Transverse colon (tissue), 4 donors: Measurements from ENCODE around the gene SLC25A13. TPM values are rescaled to one million over a fixed set of nuclear protein-coding genes. Genes with fewer than 3 reads are reported as not detected.

Experiments
- DNase-seq: peaks from one replicate; pipeline ENCODE4 v3.0.0-alpha.2; 2019
- H3K27ac ChIP-seq, 4 donors: fragments of 200-600 bp; sonication (generic); 2 replicates each; pipeline ENCODE4 v1.5.1; 2016 to 2018; ENCODE audit warnings: inconsistent platforms in 4 of 4
- H3K27me3 ChIP-seq: fragments of 200-600 bp; sonication (generic); 2 replicates; pipeline ENCODE4 v1.5.1; 2017; ENCODE audit warnings: inconsistent platforms
- H3K36me3 ChIP-seq, 4 donors: fragments of 200-600 bp; sonication (generic); 2 replicates each; pipeline ENCODE4 v1.5.1; 2017 to 2019; ENCODE audit warnings: inconsistent platforms in 4 of 4
- H3K4me1 ChIP-seq, 4 donors: fragments of 200-600 bp; sonication (generic); 2 replicates each; pipeline ENCODE4 v1.5.1; 2017 to 2020; ENCODE audit warnings: inconsistent platforms in 4 of 4
- H3K4me3 ChIP-seq, 4 donors: fragments of 200-600 bp; sonication (generic); 1 replicate in 1 of 4; 2 replicates in 3 of 4; pipeline versions ENCODE4 v1.5.1 to v1.6.1; 2017 to 2019; ENCODE audit warnings: inconsistent platforms in 4 of 4
- H3K9me3 ChIP-seq, 2 donors: fragments of 200-600 bp; sonication (generic); 2 replicates each; pipeline ENCODE4 v1.5.1; 2017 to 2019; ENCODE audit warnings: inconsistent platforms in 2 of 2
- EP300 ChIP-seq: sonication (generic); formaldehyde crosslinking; IDR thresholded peaks from one replicate; pipeline ENCODE4 v1.6.1; 2017; ENCODE audit warnings: antibody characterized with exemption, low read depth
- POLR2A ChIP-seq: fragments of 450-650 bp; IDR thresholded peaks from one replicate; pipeline ENCODE4 v1.6.1; 2016; ENCODE audit warnings: antibody characterized with exemption, mild to moderate bottlenecking, moderate library complexity
- POLR2AphosphoS5 ChIP-seq, 3 donors: sonication (generic); formaldehyde crosslinking; IDR thresholded peaks; one replicate each; pipeline ENCODE4 v1.6.1; 2016; ENCODE audit warnings: antibody characterized with exemption in 3 of 3
- WGBS, 2 donors: methylation state at CpG; one replicate each; pipeline ENCODE4 v1.1.5; 2018; ENCODE audit warnings: low coverage in 1 of 2; 5-methylcytosine and 5-hydroxymethylcytosine counted together
- in situ Hi-C, 4 donors: fragments of 200-750 bp; cut with MboI; loops; one replicate each; pipeline versions ENCODE4 v1.15.0 to v1.15.1; 2017; ENCODE audit warnings: low sequenced_read_pairs in 3 of 4, low pct_ligation_motif_present in 1 of 4, low pct_unique_long_range_greater_than_20kb in 1 of 4
- intact Hi-C: fragments of 100-400 bp; cut with DNase I; formaldehyde crosslinking; loops from one replicate; pipeline ENCODE4 v1.15.1; 2023; ENCODE audit warnings: low total_unique reads
- total RNA-seq, 4 donors: library from RNA; depleted of rRNA; stranded (reverse); fragments of >200 nt; gene quantifications; one replicate each; pipeline ENCODE4 v1.1.0, GENCODE V29; 2016
- TF ChIP-seq, protein P1 (sequence below), 5 experiments: fragments of 200-600 bp in 3 of 5; fragments of 450-650 bp in 2 of 5; sonication (generic) in 3 of 5; IDR thresholded peaks; 1 replicate in 2 of 5; 2 replicates in 3 of 5; pipeline ENCODE4 v1.5.1; 2016 to 2017; ENCODE audit warnings: antibody characterized with exemption in 5 of 5, inconsistent platforms in 3 of 5, mild to moderate bottlenecking in 2 of 5, moderate library complexity in 1 of 5

SLC25A13 gene
- total RNA-seq, 4 donors from 2014 or later, result 7.8 to 68.9 (median 59.6) TPM

DNA sequence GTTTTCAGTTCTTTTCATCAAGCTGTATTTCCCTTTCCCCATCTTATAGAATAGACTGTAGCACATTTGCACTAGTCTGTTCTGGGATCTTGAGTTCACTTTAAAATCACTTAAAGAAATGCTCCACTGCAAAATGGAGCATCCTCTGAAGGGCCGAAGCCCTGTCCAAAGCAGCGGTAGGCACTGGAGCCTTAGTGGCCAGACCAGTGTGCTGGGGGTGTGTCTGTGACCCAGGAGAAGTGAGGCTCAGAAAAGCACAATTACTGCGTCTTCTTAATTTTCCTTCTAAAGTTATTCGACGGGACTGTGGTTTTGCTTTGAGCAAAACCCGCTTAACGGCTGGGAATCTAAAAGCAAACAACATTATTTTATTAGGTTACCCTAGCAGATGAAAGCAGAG lies 205.7 kb downstream of the SLC25A13 start:
- no peak overlapping the region for H3K27ac ChIP-seq
- no peaks in the 10 kb centered on the region for H3K4me1 ChIP-seq
- H3K4me3 ChIP-seq, result no peak overlapping the region
- no peak for DNase-seq
- no peaks in the 10 kb centered on the region for H3K27me3 ChIP-seq
- intact Hi-C loops, result no loop called here
- TF ChIP-seq POLR2A (no peak), EP300 (no peak), POLR2AphosphoS5 (IDR thresholded peaks at IDR 0.05) (no peak)
- TF ChIP-seq, protein P1, sequence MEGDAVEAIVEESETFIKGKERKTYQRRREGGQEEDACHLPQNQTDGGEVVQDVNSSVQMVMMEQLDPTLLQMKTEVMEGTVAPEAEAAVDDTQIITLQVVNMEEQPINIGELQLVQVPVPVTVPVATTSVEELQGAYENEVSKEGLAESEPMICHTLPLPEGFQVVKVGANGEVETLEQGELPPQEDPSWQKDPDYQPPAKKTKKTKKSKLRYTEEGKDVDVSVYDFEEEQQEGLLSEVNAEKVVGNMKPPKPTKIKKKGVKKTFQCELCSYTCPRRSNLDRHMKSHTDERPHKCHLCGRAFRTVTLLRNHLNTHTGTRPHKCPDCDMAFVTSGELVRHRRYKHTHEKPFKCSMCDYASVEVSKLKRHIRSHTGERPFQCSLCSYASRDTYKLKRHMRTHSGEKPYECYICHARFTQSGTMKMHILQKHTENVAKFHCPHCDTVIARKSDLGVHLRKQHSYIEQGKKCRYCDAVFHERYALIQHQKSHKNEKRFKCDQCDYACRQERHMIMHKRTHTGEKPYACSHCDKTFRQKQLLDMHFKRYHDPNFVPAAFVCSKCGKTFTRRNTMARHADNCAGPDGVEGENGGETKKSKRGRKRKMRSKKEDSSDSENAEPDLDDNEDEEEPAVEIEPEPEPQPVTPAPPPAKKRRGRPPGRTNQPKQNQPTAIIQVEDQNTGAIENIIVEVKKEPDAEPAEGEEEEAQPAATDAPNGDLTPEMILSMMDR (IDR thresholded peaks at IDR 0.05), result no peak
- H3K36me3 ChIP-seq, result peaks cover 0 to 9% (median 0%) of the 10 kb centered on the region in 4 donors
- H3K9me3 ChIP-seq, result no peaks in the 10 kb centered on the region
- WGBS, 2 donors, result 88 to 89% methylated on average over 7 of the region's 7 CpGs
- in situ Hi-C loops, result no loop called here

DNA sequence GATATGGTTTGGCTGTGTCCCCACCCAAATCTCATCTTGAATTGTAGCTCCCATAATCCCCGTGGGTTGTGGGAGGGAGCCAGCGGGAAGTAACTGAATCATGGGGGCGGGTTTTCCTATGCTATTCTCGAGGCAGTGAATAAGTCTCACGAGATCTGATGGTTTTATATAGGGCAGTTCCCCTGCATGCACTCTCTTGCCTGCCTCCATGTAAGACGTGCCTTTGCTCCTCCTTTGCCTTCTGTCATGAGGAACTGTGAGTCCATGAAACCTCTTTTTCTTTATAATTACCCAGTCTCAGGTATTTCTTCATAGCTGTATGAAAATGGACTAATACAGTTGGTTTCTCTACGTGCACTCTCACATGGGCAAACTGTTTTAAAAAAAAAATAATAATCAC lies 207.7 kb downstream of the SLC25A13 start:
- WGBS, 2 donors, result 76 to 91% methylated on average over 3 to 7 of the region's 7 CpGs
- no peaks in the 10 kb centered on the region for H3K4me1 ChIP-seq
- no peaks in the 10 kb centered on the region for H3K27me3 ChIP-seq
- no peak for DNase-seq
- H3K36me3 ChIP-seq, result no peaks in the 10 kb centered on the region
- intact Hi-C loops, result no loop called here
- no peak overlapping the region for H3K4me3 ChIP-seq
- no peaks in the 10 kb centered on the region for H3K9me3 ChIP-seq
- in situ Hi-C loops, result no loop called here
- no peak overlapping the region for H3K27ac ChIP-seq
- TF ChIP-seq POLR2A, result no peak
- TF ChIP-seq, protein P1 (IDR thresholded peaks at IDR 0.05), result no peak
- no peak for TF ChIP-seq POLR2AphosphoS5 (IDR thresholded peaks at IDR 0.05)
- TF ChIP-seq EP300, result no peak

DNA sequence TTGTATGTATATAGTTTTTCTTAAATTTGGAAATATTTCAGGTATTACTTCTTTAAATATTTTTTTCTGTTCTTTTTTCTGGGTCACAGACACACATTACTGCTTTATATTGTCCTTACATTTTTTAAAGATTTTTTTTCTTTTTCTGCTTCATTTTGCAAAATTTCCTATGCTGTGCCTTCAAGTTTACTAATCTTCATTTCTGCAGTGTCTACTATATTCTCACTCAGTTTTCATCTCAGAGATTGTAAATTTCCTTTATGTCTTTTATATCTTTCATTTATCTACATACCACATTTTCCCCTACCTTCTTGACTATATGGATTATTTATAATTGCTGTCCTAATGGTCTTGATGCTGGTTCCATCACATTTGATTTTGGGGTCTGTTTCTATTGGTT lies 210.5 kb downstream of the SLC25A13 start:
- intact Hi-C loops (no loop called here), in situ Hi-C loops (no loop called here)
- Histone ChIP-seq H3K27ac (no peak overlapping the region), H3K4me3 (no peak overlapping the region), H3K9me3 (no peaks in the 10 kb centered on the region), H3K27me3 (no peaks in the 10 kb centered on the region), H3K4me1 (no peaks in the 10 kb centered on the region), H3K36me3 (no peaks in the 10 kb centered on the region)
- no peak for DNase-seq
- TF ChIP-seq, protein P1 (IDR thresholded peaks at IDR 0.05), result no peak
- TF ChIP-seq POLR2A (no peak), EP300 (no peak), POLR2AphosphoS5 (IDR thresholded peaks at IDR 0.05) (no peak)

DNA sequence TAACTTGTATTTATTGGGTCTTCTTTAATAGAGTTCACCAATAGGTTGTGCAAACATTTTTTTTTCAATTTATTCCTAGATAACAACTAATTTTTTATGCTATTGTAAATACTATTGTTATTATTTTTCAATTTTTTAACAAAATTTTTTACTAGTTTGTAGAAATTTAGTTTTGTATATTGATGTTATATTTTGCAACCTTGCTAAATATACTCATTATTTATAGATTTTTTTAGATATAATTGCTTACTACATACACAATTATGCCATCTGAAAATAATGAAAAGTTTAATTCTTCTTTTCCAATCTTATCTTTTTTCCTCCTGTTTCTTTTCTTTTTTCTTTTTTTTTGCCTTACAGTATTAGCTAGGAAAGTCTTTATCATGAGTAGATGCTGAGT lies 216.9 kb downstream of the SLC25A13 start:
- no peak overlapping the region for H3K4me3 ChIP-seq
- no peak for DNase-seq
- no peaks in the 10 kb centered on the region for H3K4me1 ChIP-seq
- intact Hi-C loops, result no loop called here
- no peak for TF ChIP-seq POLR2AphosphoS5 (IDR thresholded peaks at IDR 0.05)
- no peak for TF ChIP-seq POLR2A
- no peak for TF ChIP-seq EP300
- TF ChIP-seq, protein P1 (IDR thresholded peaks at IDR 0.05), result no peak
- no peak overlapping the region for H3K27ac ChIP-seq
- no peaks in the 10 kb centered on the region for H3K9me3 ChIP-seq
- no peaks in the 10 kb centered on the region for H3K27me3 ChIP-seq
- no peaks in the 10 kb centered on the region for H3K36me3 ChIP-seq
- in situ Hi-C loops, result no loop called here
